ENCODE data around the gene GAN. TPM values are rescaled to one million over a fixed set of nuclear protein-coding genes. Genes with fewer than 3 reads are reported as not detected.

GAN gene
- total and polyA plus RNA-seq, 3 donors from 2014 or later = 2.4 to 10.9 (median 10.7) TPM

DNA sequence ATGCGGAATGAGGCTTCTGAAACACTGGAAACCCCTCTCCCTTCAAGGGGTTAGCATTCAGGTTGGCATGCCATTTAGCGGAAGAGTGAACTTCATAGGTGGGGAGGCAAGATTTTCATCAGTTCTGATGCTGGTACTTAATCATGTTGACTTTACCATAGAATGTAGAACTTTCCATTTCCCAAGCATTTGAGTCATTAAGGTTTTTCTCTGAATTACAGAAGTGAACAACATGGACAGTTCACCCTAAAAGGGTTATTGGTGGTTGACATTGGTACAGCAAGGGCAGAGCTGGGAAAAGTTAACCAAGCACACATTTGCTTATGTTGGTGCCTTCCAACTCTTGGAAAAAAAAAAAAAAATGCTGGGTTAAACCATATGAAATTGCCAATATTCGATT, 39.1 kb downstream of the GAN start:
- Histone ChIP-seq H3K9me3 (no peaks in the 10 kb centered on the region), H3K4me1 (no peaks in the 10 kb centered on the region), H3K4me3 (no peak overlapping the region), H3K36me3 (ENCODE audit: low read depth, missing control alignments) (no peaks in the 10 kb centered on the region), H3K27me3 (no peaks in the 10 kb centered on the region), H3K27ac (no peak overlapping the region)
- no peak for TF ChIP-seq POLR2A (IDR thresholded peaks at IDR 0.05)
- whole genome bisulfite sequencing, 2 donors = 92 to 94% methylated on average over 3 of the region's 3 CpGs
- no peak for DNase-seq
- intact Hi-C loops (cut with DNase I; ENCODE audit: low total_unique reads) = no loop called here

- intact Hi-C loops (cut with DNase I; ENCODE audit: low total_unique reads) = no loop called here
- Histone ChIP-seq H3K27me3 (no peaks in the 10 kb centered on the region), H3K36me3 (ENCODE audit: low read depth, missing control alignments) (no peaks in the 10 kb centered on the region), H3K27ac (no peak overlapping the region), H3K4me1 (no peaks in the 10 kb centered on the region), H3K4me3 (no peak overlapping the region), H3K9me3 (no peaks in the 10 kb centered on the region)
- no peak for TF ChIP-seq POLR2A (IDR thresholded peaks at IDR 0.05)
- TF ChIP-seq, protein P1, sequence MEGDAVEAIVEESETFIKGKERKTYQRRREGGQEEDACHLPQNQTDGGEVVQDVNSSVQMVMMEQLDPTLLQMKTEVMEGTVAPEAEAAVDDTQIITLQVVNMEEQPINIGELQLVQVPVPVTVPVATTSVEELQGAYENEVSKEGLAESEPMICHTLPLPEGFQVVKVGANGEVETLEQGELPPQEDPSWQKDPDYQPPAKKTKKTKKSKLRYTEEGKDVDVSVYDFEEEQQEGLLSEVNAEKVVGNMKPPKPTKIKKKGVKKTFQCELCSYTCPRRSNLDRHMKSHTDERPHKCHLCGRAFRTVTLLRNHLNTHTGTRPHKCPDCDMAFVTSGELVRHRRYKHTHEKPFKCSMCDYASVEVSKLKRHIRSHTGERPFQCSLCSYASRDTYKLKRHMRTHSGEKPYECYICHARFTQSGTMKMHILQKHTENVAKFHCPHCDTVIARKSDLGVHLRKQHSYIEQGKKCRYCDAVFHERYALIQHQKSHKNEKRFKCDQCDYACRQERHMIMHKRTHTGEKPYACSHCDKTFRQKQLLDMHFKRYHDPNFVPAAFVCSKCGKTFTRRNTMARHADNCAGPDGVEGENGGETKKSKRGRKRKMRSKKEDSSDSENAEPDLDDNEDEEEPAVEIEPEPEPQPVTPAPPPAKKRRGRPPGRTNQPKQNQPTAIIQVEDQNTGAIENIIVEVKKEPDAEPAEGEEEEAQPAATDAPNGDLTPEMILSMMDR (IDR thresholded peaks at IDR 0.05) = no peak
- no peak for DNase-seq
- 92 to 94% methylated on average over 9 of the region's 9 CpGs for WGBS, 2 donors
Observed at GRCh38 chr16:81357711-81358260, 43.0 kb downstream of the GAN start.

GRCh38 chr16:81358860-81359259, 44.1 kb downstream of the GAN start:
- no peak for DNase-seq
- Histone ChIP-seq H3K4me1 (no peaks in the 10 kb centered on the region), H3K9me3 (no peaks in the 10 kb centered on the region), H3K27ac (no peak overlapping the region), H3K36me3 (ENCODE audit: low read depth, missing control alignments) (no peaks in the 10 kb centered on the region), H3K4me3 (no peak overlapping the region), H3K27me3 (no peaks in the 10 kb centered on the region)
- WGBS, 2 donors = 78 to 85% methylated on average over 1 of the region's 1 CpG
- no peak for TF ChIP-seq POLR2A (IDR thresholded peaks at IDR 0.05)
- TF ChIP-seq, protein P1 (IDR thresholded peaks at IDR 0.05) = no peak
- intact Hi-C loops (cut with DNase I; ENCODE audit: low total_unique reads) = no loop called here

DNA sequence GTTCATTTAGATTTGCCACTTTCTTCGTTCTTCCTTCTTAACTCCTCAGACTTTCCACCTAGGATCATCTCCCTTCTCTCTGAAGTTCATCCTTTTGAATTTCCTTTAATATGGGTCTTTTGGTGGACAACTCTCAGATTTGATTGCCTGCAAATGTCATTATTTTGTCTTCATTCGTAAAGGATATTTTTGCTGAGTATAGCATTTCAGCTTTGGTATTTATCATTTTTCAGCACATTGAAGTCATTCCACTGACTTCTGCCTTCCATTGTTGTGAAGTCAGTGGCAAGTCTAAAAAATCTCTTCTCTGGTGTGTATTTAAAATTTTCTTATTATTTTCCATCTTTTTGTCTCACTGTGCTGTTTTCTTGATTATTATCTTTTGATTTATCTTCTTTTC, 45.4 kb downstream of the GAN start:
- Histone ChIP-seq H3K36me3 (ENCODE audit: low read depth, missing control alignments) (no peaks in the 10 kb centered on the region), H3K9me3 (no peaks in the 10 kb centered on the region), H3K4me1 (no peaks in the 10 kb centered on the region), H3K4me3 (no peak overlapping the region), H3K27me3 (no peaks in the 10 kb centered on the region), H3K27ac (no peak overlapping the region)
- intact Hi-C loops (cut with DNase I; ENCODE audit: low total_unique reads) = no loop called here
- TF ChIP-seq, protein P1 (IDR thresholded peaks at IDR 0.05) = no peak
- no peak for TF ChIP-seq POLR2A (IDR thresholded peaks at IDR 0.05)
- DNase-seq = no peak
- WGBS, 2 donors = 87 to 96% methylated on average over 2 of the region's 2 CpGs

DNA sequence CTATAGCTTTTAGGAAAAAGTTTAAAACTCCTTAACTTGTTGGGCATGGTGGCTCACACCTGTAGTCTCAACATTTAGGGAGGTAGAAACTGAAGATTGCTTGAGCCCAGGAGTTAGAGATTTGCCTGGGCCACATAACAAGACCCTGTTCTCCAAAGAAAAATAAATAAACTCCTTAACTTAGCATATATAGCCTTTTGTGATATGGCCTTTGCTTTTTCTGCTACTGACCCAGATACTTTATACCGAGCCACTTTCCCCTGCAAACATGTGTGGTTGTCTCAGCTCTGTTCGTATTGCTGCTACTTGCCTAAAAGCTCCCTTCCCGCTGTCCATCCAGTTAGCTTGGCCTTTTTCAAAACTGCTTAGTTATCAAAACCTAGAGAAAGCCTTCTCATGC, 51.0 kb downstream of the GAN start:
- intact Hi-C loops (cut with DNase I; ENCODE audit: low total_unique reads) = no loop called here
- DNase-seq = no peak
- Histone ChIP-seq H3K9me3 (no peaks in the 10 kb centered on the region), H3K27me3 (no peaks in the 10 kb centered on the region), H3K4me3 (no peak overlapping the region), H3K36me3 (ENCODE audit: low read depth, missing control alignments) (no peaks in the 10 kb centered on the region), H3K27ac (no peak overlapping the region), H3K4me1 (no peaks in the 10 kb centered on the region)
- 92 to 93% methylated on average over 3 of the region's 3 CpGs for WGBS, 2 donors
- TF ChIP-seq, protein P1 (IDR thresholded peaks at IDR 0.05) = no peak
- TF ChIP-seq POLR2A (IDR thresholded peaks at IDR 0.05) = no peak

Measured in testis (tissue), 3 donors.